Measurements from ENCODE around the gene MERTK. TPM values are rescaled to one million over a fixed set of nuclear protein-coding genes. Genes with fewer than 3 reads are reported as not detected.

The MERTK gene
- polyA plus RNA-seq, 1 of the 3 experiments (the other 2 are of a cell fraction), result 9.6 TPM

GRCh38 chr2:111952871-111953452 lies 54.6 kb downstream of the MERTK start:
- no peak for TF ChIP-seq GABPA (IDR thresholded peaks at IDR 0.05; ENCODE audit: low read depth)
- no peak for TF ChIP-seq EP300 (IDR thresholded peaks at IDR 0.05; ENCODE audit: borderline replicate concordance in 1 of 2, low read depth in 1 of 2, low read length in 1 of 2)
- TF ChIP-seq EZH2phosphoT487 (IDR thresholded peaks at IDR 0.05; ENCODE audit: borderline replicate concordance, low read depth), result no peak
- TF ChIP-seq ZBTB33 (IDR thresholded peaks at IDR 0.05; ENCODE audit: borderline replicate concordance, low read depth), result no peak
- no peak for TF ChIP-seq RCOR1 (IDR thresholded peaks at IDR 0.05; ENCODE audit: low read length)
- no peak for TF ChIP-seq IRF3 (IDR thresholded peaks at IDR 0.05; ENCODE audit: low read depth, low read length)
- no peak for TF ChIP-seq SIN3A (IDR thresholded peaks at IDR 0.05; ENCODE audit: borderline replicate concordance, low read depth, low read length)
- no peak for TF ChIP-seq RAD21 (IDR thresholded peaks at IDR 0.05; ENCODE audit: low read length)
- no peak overlapping the region for H3K4me3 ChIP-seq (ENCODE audit: low read depth in 2 of 2, low read length in 1 of 2)
- 95% methylated on average over 6 of the region's 6 CpGs for WGBS (ENCODE audit: low lambda C conversion rate)
- no peak for DNase-seq
- no peaks in the 10 kb centered on the region for H3K4me1 ChIP-seq (ENCODE audit: control insufficient read depth in 1 of 2, insufficient read depth in 2 of 2, low read depth in 1 of 2, low read length in 1 of 2)
- H3K9me2 ChIP-seq, result no peaks in the 10 kb centered on the region
- H3K9ac ChIP-seq, result no peak overlapping the region
- H3K9me3 ChIP-seq, result no peaks in the 10 kb centered on the region
- no peak overlapping the region for H3K4me2 ChIP-seq
- POLR2A ChIA-PET, result no interaction called here
- CTCF ChIA-PET, result no interaction called here
- H3K27me3 ChIP-seq (ENCODE audit: insufficient read depth), result no peaks in the 10 kb centered on the region
- H4K20me1 ChIP-seq (ENCODE audit: insufficient read depth), result no peaks in the 10 kb centered on the region
- no peaks in the 10 kb centered on the region for H3K36me3 ChIP-seq (replicated peaks in 1 of 2; ENCODE audit: control insufficient read depth in 1 of 2, insufficient read depth in 2 of 2, low read length in 1 of 2)
- H3K27ac ChIP-seq (ENCODE audit: low read depth in 2 of 2, low read length in 1 of 2), result no peak overlapping the region
- H3F3A ChIP-seq (replicated peaks; ENCODE audit: insufficient read depth), result no peaks in the 10 kb centered on the region
- no peak overlapping the region for H2AFZ ChIP-seq (ENCODE audit: low read depth)
- no peaks in the 10 kb centered on the region for H3K79me2 ChIP-seq (ENCODE audit: insufficient read depth)

DNA sequence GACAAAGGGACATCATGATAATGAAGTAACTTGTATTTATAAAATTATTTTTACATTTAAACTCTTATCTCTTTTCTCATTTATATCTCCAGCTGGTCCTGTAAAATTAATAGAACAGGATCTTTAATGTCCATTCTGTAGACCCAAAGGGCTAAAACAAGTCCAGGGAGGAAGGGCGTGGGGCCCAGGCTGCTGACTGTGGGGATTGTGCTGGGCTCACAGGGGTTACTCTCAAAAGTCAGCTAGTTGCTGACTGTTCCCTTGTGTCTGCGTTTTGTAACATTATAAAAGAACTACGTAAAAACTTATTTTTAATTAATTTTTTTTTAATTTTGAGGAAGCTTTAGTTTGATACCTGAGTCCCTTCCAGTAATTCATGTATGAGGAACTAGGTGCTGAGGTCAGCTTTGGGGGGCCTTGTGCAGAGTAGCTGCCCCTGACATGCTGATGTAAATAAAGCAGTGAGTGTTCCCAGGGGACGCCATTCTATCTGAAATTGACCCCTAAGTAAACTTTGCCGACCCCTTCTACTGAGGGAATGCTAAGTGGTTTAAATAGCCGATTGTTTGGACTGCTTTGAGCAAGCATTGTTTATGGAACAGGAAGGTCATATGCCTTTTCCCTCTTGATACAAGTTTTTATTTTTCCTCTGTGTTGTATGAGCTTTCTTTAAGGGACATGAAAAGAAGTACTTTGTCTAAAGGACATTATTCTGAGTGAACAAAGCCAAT lies 56.4 kb downstream of the MERTK start:
- H3K9me3 ChIP-seq, result no peaks in the 10 kb centered on the region
- H3K36me3 ChIP-seq (replicated peaks in 1 of 2; ENCODE audit: control insufficient read depth in 1 of 2, insufficient read depth in 2 of 2, low read length in 1 of 2), result no peaks in the 10 kb centered on the region
- no peaks in the 10 kb centered on the region for H4K20me1 ChIP-seq (ENCODE audit: insufficient read depth)
- H3K4me2 ChIP-seq, result no peak overlapping the region
- no peaks in the 10 kb centered on the region for H3K4me1 ChIP-seq (ENCODE audit: control insufficient read depth in 1 of 2, insufficient read depth in 2 of 2, low read depth in 1 of 2, low read length in 1 of 2)
- no peaks in the 10 kb centered on the region for H3K27me3 ChIP-seq (ENCODE audit: insufficient read depth)
- no peaks in the 10 kb centered on the region for H3K9me2 ChIP-seq
- POLR2A ChIA-PET, result no interaction called here
- H3K79me2 ChIP-seq (ENCODE audit: insufficient read depth), result no peaks in the 10 kb centered on the region
- no peak overlapping the region for H2AFZ ChIP-seq (ENCODE audit: low read depth)
- DNase-seq, result no peak
- no peak overlapping the region for H3K9ac ChIP-seq
- TF ChIP-seq JUND (IDR thresholded peaks at IDR 0.05), result no peak
- TF ChIP-seq RAD21 (IDR thresholded peaks at IDR 0.05; ENCODE audit: low read length), result no peak
- no peak for TF ChIP-seq MXI1 (IDR thresholded peaks at IDR 0.05; ENCODE audit: low read depth, low read length)
- TF ChIP-seq CTCF (IDR thresholded peaks at IDR 0.05), result no peak
- no peak for TF ChIP-seq FOXM1 (IDR thresholded peaks at IDR 0.05; ENCODE audit: low read depth)
- TF ChIP-seq, protein P1, sequence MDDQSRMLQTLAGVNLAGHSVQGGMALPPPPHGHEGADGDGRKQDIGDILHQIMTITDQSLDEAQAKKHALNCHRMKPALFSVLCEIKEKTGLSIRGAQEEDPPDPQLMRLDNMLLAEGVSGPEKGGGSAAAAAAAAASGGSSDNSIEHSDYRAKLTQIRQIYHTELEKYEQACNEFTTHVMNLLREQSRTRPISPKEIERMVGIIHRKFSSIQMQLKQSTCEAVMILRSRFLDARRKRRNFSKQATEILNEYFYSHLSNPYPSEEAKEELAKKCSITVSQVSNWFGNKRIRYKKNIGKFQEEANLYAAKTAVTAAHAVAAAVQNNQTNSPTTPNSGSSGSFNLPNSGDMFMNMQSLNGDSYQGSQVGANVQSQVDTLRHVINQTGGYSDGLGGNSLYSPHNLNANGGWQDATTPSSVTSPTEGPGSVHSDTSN (IDR thresholded peaks at IDR 0.05), result no peak
- no peak for TF ChIP-seq NFIC (IDR thresholded peaks at IDR 0.05; ENCODE audit: borderline replicate concordance)
- TF ChIP-seq CHD2 (IDR thresholded peaks at IDR 0.05; ENCODE audit: low read length, partially characterized antibody), result no peak
- TF ChIP-seq NRF1 (IDR thresholded peaks at IDR 0.05; ENCODE audit: low read depth, low read length), result no peak
- no peak for TF ChIP-seq EZH2phosphoT487 (IDR thresholded peaks at IDR 0.05; ENCODE audit: borderline replicate concordance, low read depth)
- no peak for TF ChIP-seq TEAD4 (IDR thresholded peaks at IDR 0.05; ENCODE audit: borderline replicate concordance, insufficient read depth)
- 88% methylated on average over 6 of the region's 6 CpGs for WGBS (ENCODE audit: low lambda C conversion rate)
- no peaks in the 10 kb centered on the region for H3F3A ChIP-seq (replicated peaks; ENCODE audit: insufficient read depth)
- H3K27ac ChIP-seq (ENCODE audit: low read depth in 2 of 2, low read length in 1 of 2), result no peak overlapping the region
- H3K4me3 ChIP-seq (ENCODE audit: low read depth in 2 of 2, low read length in 1 of 2), result no peak overlapping the region
- CTCF ChIA-PET, result interaction anchor here (0.8 to 1.3 kb wide), 3 partner anchors 10 to 94 kb away, joined by 3 to 4 read pairs (median 3); no protein-coding TSS in a partner anchor

Data from SK-N-SH (cell line).